ENCODE data around the gene COL13A1. TPM values are rescaled to one million over a fixed set of nuclear protein-coding genes. Genes with fewer than 3 reads are reported as not detected.

The COL13A1 gene
- total RNA-seq, 1 experiment from 2014 or later, result 5.9 TPM

- intact Hi-C loops (cut with micrococcal nuclease), result no loop called here
- ATAC-seq, result no peak
- H3K4me2 ChIP-seq (ENCODE audit: low read length), result no peak overlapping the region
- DNase-seq (ENCODE audit: low read depth, low spot score), result no peak
- peaks cover 13 to 38% of the 10 kb centered on the region in 2 experiments for H3K4me1 ChIP-seq (ENCODE audit: control insufficient read depth in 1 of 2, insufficient read depth in 2 of 2, low read length in 2 of 2)
- H4K20me1 ChIP-seq (ENCODE audit: insufficient read depth), result no peaks in the 10 kb centered on the region
- no peaks in the 10 kb centered on the region for H3K9me3 ChIP-seq (ENCODE audit: control insufficient read depth in 1 of 2, insufficient read depth in 1 of 2, low read depth in 1 of 2, low read length in 2 of 2)
- no peak overlapping the region for H3K27ac ChIP-seq (ENCODE audit: low read depth, low read length)
- RAD21 ChIA-PET (ENCODE audit: low non-redundant PET in 1 of 2, low total read pairs in 2 of 2, uncharacterized antibody in 2 of 2, unreplicated experiment in 2 of 2), result no interaction called here
- POLR2A ChIA-PET, result no interaction called here
- H3K36me3 ChIP-seq (ENCODE audit: control insufficient read depth in 1 of 2, insufficient read depth in 2 of 2, low read length in 2 of 2), result no peaks in the 10 kb centered on the region
- H3K79me2 ChIP-seq (ENCODE audit: insufficient read depth, low read length), result no peaks in the 10 kb centered on the region
- no peaks in the 10 kb centered on the region for H3K9me2 ChIP-seq (ENCODE audit: insufficient read depth)
- H3K4me3 ChIP-seq (replicated peaks in 1 of 2; ENCODE audit: low read depth in 1 of 2, low read length in 2 of 2), result no peak overlapping the region
- BruUV-seq (replicated peaks), result no TSS peak
- TF ChIP-seq JUND (IDR thresholded peaks at IDR 0.05) (no peak), POLR2A (IDR thresholded peaks at IDR 0.05; ENCODE audit: borderline replicate concordance, extremely low read depth, insufficient read depth, insufficient read length) (no peak), ATF3 (IDR thresholded peaks at IDR 0.05) (no peak), CBX3 (IDR thresholded peaks at IDR 0.05; ENCODE audit: low read depth) (no peak), SIN3A (IDR thresholded peaks at IDR 0.05; ENCODE audit: low read depth) (no peak), ELF1 (IDR thresholded peaks at IDR 0.05; ENCODE audit: borderline replicate concordance, low read depth) (no peak), EZH2 (IDR thresholded peaks at IDR 0.05) (no peak), CEBPB (IDR thresholded peaks at IDR 0.05; ENCODE audit: low read depth) (no peak), FOSL1 (IDR thresholded peaks at IDR 0.05; ENCODE audit: low read depth) (no peak), RAD21 (IDR thresholded peaks at IDR 0.05; ENCODE audit: low read depth) (no peak), SP1 (IDR thresholded peaks at IDR 0.05; ENCODE audit: low read depth) (no peak), POLR2AphosphoS5 (IDR thresholded peaks at IDR 0.05; ENCODE audit: low read depth, low read length) (no peak), EGR1 (IDR thresholded peaks at IDR 0.05; ENCODE audit: low read depth) (no peak), MAX (IDR thresholded peaks at IDR 0.05) (no peak)
- CTCF ChIA-PET, result interaction anchor here (1.3 kb wide), 1 partner anchor 79 kb away, joined by 3 read pairs; no protein-coding TSS in a partner anchor
- no peak overlapping the region for H3K9ac ChIP-seq (ENCODE audit: low read length)
- no peaks in the 10 kb centered on the region for H3K27me3 ChIP-seq (ENCODE audit: insufficient read depth, low read length)
- H2AFZ ChIP-seq (ENCODE audit: low read depth, low read length, poor library complexity, severe bottlenecking), result no peak overlapping the region
These were observed 34.4 kb downstream of the COL13A1 start for GRCh38 chr10:69835875-69836730.
